H9 (cell line): Measurements from ENCODE around the gene FRMD4B. TPM values are rescaled to one million over a fixed set of nuclear protein-coding genes. Genes with fewer than 3 reads are reported as not detected.
A peak's percentile ranks its signal among the peaks of the same experiment; 100 is the strongest.

Experiments
- DNase-seq: peaks from one replicate; pipeline ENCODE4 v3.0.0-alpha.2; 2017
- H2AFZ ChIP-seq: one replicate; pipeline ENCODE4 v1.6.1; 2013; ENCODE audit warnings: mild to moderate bottlenecking, low read length, control low read depth, moderate library complexity
- H2AK5ac ChIP-seq: 2 replicates; pipeline ENCODE4 v1.6.1; 2013; ENCODE audit warnings: low read length, control low read depth, mixed read lengths; ENCODE audit not compliant: insufficient read length
- H2BK120ac ChIP-seq: one replicate; pipeline ENCODE4 v1.6.1; 2013; ENCODE audit warnings: low read depth, mild to moderate bottlenecking, low read length, control low read depth, inconsistent platforms; ENCODE audit not compliant: poor library complexity, severe bottlenecking
- H2BK12ac ChIP-seq: 2 replicates; pipeline ENCODE4 v1.6.1; 2013; ENCODE audit warnings: low read length, control low read depth, mixed read lengths, low read depth; ENCODE audit not compliant: insufficient read length
- H2BK15ac ChIP-seq: 2 replicates; pipeline ENCODE4 v1.6.1; 2013; ENCODE audit warnings: low read depth, low read length, control low read depth
- H2BK20ac ChIP-seq: one replicate; pipeline ENCODE4 v1.6.1; 2013; ENCODE audit warnings: low read depth, mild to moderate bottlenecking, low read length, control low read depth, inconsistent platforms; ENCODE audit not compliant: poor library complexity, severe bottlenecking
- H2BK5ac ChIP-seq: 2 replicates; pipeline ENCODE4 v1.6.1; 2013; ENCODE audit warnings: low read length, control low read depth, mixed read lengths; ENCODE audit not compliant: insufficient read length
- H3K14ac ChIP-seq: 2 replicates; pipeline ENCODE4 v1.6.1; 2013; ENCODE audit warnings: low read length, control low read depth; ENCODE audit not compliant: insufficient read depth
- H3K18ac ChIP-seq: 2 replicates; pipeline ENCODE4 v1.6.1; 2013; ENCODE audit warnings: low read depth, mild to moderate bottlenecking, mixed read lengths, low read length, control low read depth; ENCODE audit not compliant: insufficient read length
- H3K23ac ChIP-seq: 2 replicates; pipeline ENCODE4 v1.6.1; 2013; ENCODE audit warnings: low read length, control low read depth, mixed read lengths, low read depth; ENCODE audit not compliant: insufficient read length
- H3K23me2 ChIP-seq: 2 replicates; pipeline ENCODE4 v1.6.1; 2013; ENCODE audit warnings: low read depth, mild to moderate bottlenecking, mixed read lengths, low read length, control low read depth; ENCODE audit not compliant: insufficient read length, poor library complexity, severe bottlenecking
- H3K27ac ChIP-seq: 2 replicates; pipeline ENCODE4 v1.5.1; 2013; ENCODE audit warnings: low read length, control low read depth, mixed read lengths, low read depth; ENCODE audit not compliant: insufficient read length
- H3K27me3 ChIP-seq: 2 replicates; pipeline ENCODE4 v1.6.1; 2013; ENCODE audit warnings: low read length, control low read depth, inconsistent platforms; ENCODE audit not compliant: insufficient read depth
- H3K4ac ChIP-seq: 2 replicates; pipeline ENCODE4 v1.6.1; 2013; ENCODE audit warnings: low read depth, mild to moderate bottlenecking, control low read depth, inconsistent platforms, low read length, moderate library complexity
- H3K4me1 ChIP-seq: 2 replicates; pipeline ENCODE4 v1.6.1; 2013; ENCODE audit warnings: low read length, control low read depth, inconsistent platforms; ENCODE audit not compliant: insufficient read depth
- H3K4me2 ChIP-seq: 2 replicates; pipeline ENCODE4 v1.6.1; 2013; ENCODE audit warnings: low read length, control low read depth, mixed read lengths; ENCODE audit not compliant: insufficient read length, insufficient read depth
- H3K56ac ChIP-seq: 2 replicates; pipeline ENCODE4 v1.6.1; 2013; ENCODE audit warnings: low read depth, mild to moderate bottlenecking, mixed read lengths, low read length, control low read depth; ENCODE audit not compliant: insufficient read length
- H3K79me1 ChIP-seq: 2 replicates; pipeline ENCODE4 v1.6.1; 2013; ENCODE audit warnings: low read depth, mild to moderate bottlenecking, moderate library complexity, low read length, control low read depth, inconsistent platforms; ENCODE audit not compliant: insufficient read depth, poor library complexity, severe bottlenecking
- H3K79me2 ChIP-seq: 2 replicates; pipeline ENCODE4 v1.6.1; 2013; ENCODE audit warnings: low read length, control low read depth, inconsistent platforms; ENCODE audit not compliant: insufficient read depth
- H3K9ac ChIP-seq: 2 replicates; pipeline ENCODE4 v1.6.1; 2013; ENCODE audit warnings: low read length, control low read depth, mixed read lengths; ENCODE audit not compliant: insufficient read length; ENCODE audit errors: extremely low read depth
- H3K9me3 ChIP-seq: one replicate; pipeline ENCODE4 v1.6.1; 2013; ENCODE audit warnings: low read depth, low read length, inconsistent platforms; ENCODE audit not compliant: control insufficient read depth
- H3T11ph ChIP-seq: one replicate; pipeline ENCODE4 v1.6.1; 2013; ENCODE audit warnings: mild to moderate bottlenecking, low read length, control low read depth, inconsistent platforms
- H4K20me1 ChIP-seq: one replicate; pipeline ENCODE4 v1.6.1; 2013; ENCODE audit not compliant: control insufficient read depth, insufficient read length, insufficient read depth
- H4K5ac ChIP-seq: 2 replicates; pipeline ENCODE4 v1.6.1; 2013; ENCODE audit warnings: low read depth, mild to moderate bottlenecking, mixed read lengths, low read length, control low read depth; ENCODE audit not compliant: insufficient read length
- H4K8ac ChIP-seq: replicated peaks from 2 replicates; pipeline ENCODE4 v1.6.1; 2013; ENCODE audit warnings: low read length, control low read depth, mixed read lengths, low read depth; ENCODE audit not compliant: insufficient read length
- H4K91ac ChIP-seq: 2 replicates; pipeline ENCODE4 v1.6.1; 2013; ENCODE audit warnings: low read depth, mild to moderate bottlenecking, moderate library complexity, mixed read lengths, low read length, control low read depth; ENCODE audit not compliant: insufficient read length
- H3K27ac Mint-ChIP-seq, 3 experiments: 2 replicates in 2 of 3; 3 replicates in 1 of 3; pipeline ENCODE4 v1.8.0; 2020 to 2021; ENCODE audit warnings: mixed read lengths in 3 of 3, mild to moderate bottlenecking in 1 of 3, moderate library complexity in 1 of 3
- H3K27me3 Mint-ChIP-seq: 2 replicates; pipeline ENCODE4 v1.8.0; 2021; ENCODE audit warnings: low read depth, mild to moderate bottlenecking, moderate library complexity, mixed read lengths
- H3K36me3 Mint-ChIP-seq, 3 experiments: 2 replicates in 2 of 3; 3 replicates in 1 of 3; pipeline ENCODE4 v1.8.0; 2020 to 2021; ENCODE audit warnings: low read depth in 3 of 3, mixed read lengths in 3 of 3; ENCODE audit not compliant: insufficient read depth in 1 of 3
- H3K4me1 Mint-ChIP-seq, 2 experiments: 2 replicates each; pipeline ENCODE4 v1.8.0; 2020; ENCODE audit warnings: mixed read lengths in 2 of 2
- H3K4me3 Mint-ChIP-seq, 2 experiments: 2 replicates in 1 of 2; 3 replicates in 1 of 2; pipeline ENCODE4 v1.8.0; 2020 to 2021; ENCODE audit warnings: mild to moderate bottlenecking in 2 of 2, mixed read lengths in 2 of 2, moderate library complexity in 1 of 2
- H3K9me3 Mint-ChIP-seq, 2 experiments: 2 replicates in 1 of 2; 3 replicates in 1 of 2; pipeline ENCODE4 v1.8.0; 2020; ENCODE audit warnings: mild to moderate bottlenecking in 2 of 2, mixed read lengths in 2 of 2, moderate library complexity in 1 of 2
- CTCF ChIP-seq: fragments of 200-600 bp; sonication (generic); conservative IDR thresholded peaks from 3 replicates; pipeline ENCODE4 v1.8.0; 2021; ENCODE audit warnings: antibody characterized with exemption, mild to moderate bottlenecking
- WGBS: extraction: QIAGEN DNeasy Blood & Tissue Kit; methylation state at CpG from one replicate; pipeline ENCODE4 v1.1.7; 2013; ENCODE audit warnings: missing lambda C conversion rate, low lambda C conversion rate, mixed read lengths; ENCODE audit not compliant: insufficient read length; ENCODE audit errors: extremely low coverage; 5-methylcytosine and 5-hydroxymethylcytosine counted together
- total RNA-seq: library from RNA; stranded (reverse); gene quantifications from 2 replicates; pipeline ENCODE4 v1.2.1, GENCODE V29; 2021

Gene FRMD4B
- total RNA-seq, 1 experiment from 2014 or later = 3.4 TPM

GRCh38 chr3:69197455-69197854 is 188.4 kb downstream of the FRMD4B start:
- WGBS = no CpG with 5 or more reads among the region's 6 CpGs

More at GRCh38 chr3:69197455-69197854, 188.4 kb downstream of the FRMD4B start:
- H4K91ac ChIP-seq = no peak overlapping the region
- H2AFZ ChIP-seq = no peak overlapping the region
- peaks cover 21 to 23% of the 10 kb centered on the region in 2 experiments for H3K4me1 Mint-ChIP-seq
- H3T11ph ChIP-seq = no peak overlapping the region
- no peaks in the 10 kb centered on the region for H3K27me3 ChIP-seq
- H3K23ac ChIP-seq = no peak overlapping the region
- no peak overlapping the region for H3K27ac ChIP-seq
- H2BK120ac ChIP-seq = no peak overlapping the region
- H3K9me3 ChIP-seq = no peaks in the 10 kb centered on the region
- H3K4me1 ChIP-seq = peaks cover 2% of the 10 kb centered on the region; the same call in 1 of the 2 replicates
- H3K27ac Mint-ChIP-seq = peak overlapping the region in 1 of 3 experiments; percentile 22; a peak in 1 of 7 replicates
- H2BK5ac ChIP-seq = no peak overlapping the region
- no peak overlapping the region for H3K4me3 Mint-ChIP-seq
- no peak overlapping the region for H3K4ac ChIP-seq
- no peaks in the 10 kb centered on the region for H3K79me2 ChIP-seq
- no peaks in the 10 kb centered on the region for H3K79me1 ChIP-seq
- no peaks in the 10 kb centered on the region for H3K23me2 ChIP-seq
- H3K18ac ChIP-seq = no peak overlapping the region
- no peak overlapping the region for H2BK15ac ChIP-seq
- H3K27me3 Mint-ChIP-seq = no peaks in the 10 kb centered on the region
- no peak overlapping the region for H3K9ac ChIP-seq
- no peaks in the 10 kb centered on the region for H4K20me1 ChIP-seq
- H2BK20ac ChIP-seq = no peak overlapping the region
- no peak overlapping the region for H3K4me2 ChIP-seq
- no peak for TF ChIP-seq CTCF
- H2BK12ac ChIP-seq = no peak overlapping the region
- H3K36me3 Mint-ChIP-seq = no peaks in the 10 kb centered on the region
- no peak overlapping the region for H4K5ac ChIP-seq
- no peak overlapping the region for H4K8ac ChIP-seq
- H3K9me3 Mint-ChIP-seq = no peaks in the 10 kb centered on the region
- no peak overlapping the region for H2AK5ac ChIP-seq
- no peak overlapping the region for H3K56ac ChIP-seq
- DNase-seq = no peak
- no peak overlapping the region for H3K14ac ChIP-seq
